Occipital lobe (tissue), 2 donors: ENCODE results near the gene CHRDL1. TPM values are rescaled to one million over a fixed set of nuclear protein-coding genes. Genes with fewer than 3 reads are reported as not detected.
"Not testable (repeated sequence)": the region's sequence is repeated elsewhere in the genome, so short reads cannot be mapped to it uniquely, and the experiment has no call there.

Source experiments
- DNase-seq: peaks from one replicate; lab custom pipeline; 2025; lab: John Stamatoyannopoulos, UW
- total RNA-seq: library from RNA; depleted of rRNA; stranded (reverse); fragments of >200 nt; gene quantifications from one replicate; pipeline ENCODE4 v1.2.3, GENCODE V29; 2014

The CHRDL1 gene
- total RNA-seq, 1 donor from 2014 or later: 14.7 TPM

DNA sequence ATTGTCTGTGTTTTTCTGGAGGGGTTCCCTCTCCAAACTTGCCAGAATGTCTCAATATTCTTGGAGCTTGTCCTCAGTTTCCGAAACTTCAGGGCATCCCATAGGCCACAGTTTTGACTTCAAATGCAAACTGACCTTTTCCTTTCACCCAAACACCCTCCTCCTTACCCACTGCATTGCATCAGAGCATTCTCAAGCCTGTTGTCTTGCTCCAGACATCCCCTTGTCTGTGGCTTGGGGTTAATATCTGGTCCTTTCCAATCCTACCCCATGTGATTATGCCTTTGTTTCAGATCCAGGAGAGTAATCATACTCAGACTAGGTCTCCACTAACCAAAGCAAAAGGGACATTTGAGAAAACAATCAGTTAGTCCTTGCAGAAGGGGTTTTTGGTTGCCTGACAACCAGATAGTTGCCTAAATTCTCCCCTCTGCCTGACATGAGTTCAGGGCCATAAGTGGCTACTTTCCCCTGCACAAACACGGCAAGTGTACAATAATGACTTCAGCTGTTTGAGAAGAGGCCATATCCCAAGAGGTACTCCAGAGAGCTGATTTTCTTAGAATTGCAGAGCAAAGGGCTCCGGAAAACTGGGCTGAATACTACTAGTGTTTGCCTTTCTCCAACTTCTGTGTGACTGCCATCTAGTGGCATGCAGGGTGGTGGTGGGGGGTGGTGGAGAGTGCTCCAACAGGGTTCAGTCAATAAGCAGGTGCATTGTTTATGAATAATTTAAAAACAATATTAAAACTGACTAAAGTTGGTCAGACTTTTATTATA lies 130.2 kb downstream of the CHRDL1 start:
- no peak for DNase-seq

DNA sequence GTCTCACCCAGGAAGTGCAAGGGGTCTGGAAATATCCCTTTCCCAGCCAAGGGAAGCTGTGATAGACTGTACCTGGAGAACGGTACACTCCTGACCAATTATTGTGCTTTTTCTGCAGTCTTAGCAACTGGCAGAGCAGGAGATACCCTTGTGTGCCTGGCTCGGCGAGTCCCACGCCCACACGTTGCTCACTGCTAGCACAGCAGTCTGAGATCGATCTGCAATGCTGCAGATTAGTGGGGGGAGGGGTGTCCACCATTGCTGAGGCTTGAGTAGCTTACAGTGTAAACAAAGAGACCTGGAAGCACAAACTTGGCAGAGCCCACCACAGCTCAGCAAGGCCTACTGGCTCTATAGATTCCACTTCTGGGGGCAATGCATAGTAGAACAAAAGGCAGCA lies 138.5 kb downstream of the CHRDL1 start:
- no peak for DNase-seq

DNA sequence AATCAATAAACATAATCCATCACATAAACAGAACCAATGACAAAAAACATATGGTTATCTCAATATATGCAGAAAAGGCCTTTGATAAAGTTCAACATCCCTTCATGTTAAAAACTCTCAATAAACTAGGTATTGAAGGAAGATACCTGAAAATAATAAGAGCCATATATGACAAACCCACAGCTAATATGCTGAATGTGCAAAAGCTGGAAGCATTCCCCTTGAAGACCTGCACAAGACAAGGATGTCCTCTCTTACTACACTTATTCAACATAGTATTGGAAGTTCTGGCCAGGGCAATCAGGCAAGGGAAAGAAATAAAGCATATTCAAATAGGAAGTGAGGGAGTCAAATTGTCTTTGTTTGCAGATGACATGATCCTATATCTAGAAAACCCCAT lies 141.3 kb downstream of the CHRDL1 start:
- DNase-seq: not testable (repeated sequence)

DNA sequence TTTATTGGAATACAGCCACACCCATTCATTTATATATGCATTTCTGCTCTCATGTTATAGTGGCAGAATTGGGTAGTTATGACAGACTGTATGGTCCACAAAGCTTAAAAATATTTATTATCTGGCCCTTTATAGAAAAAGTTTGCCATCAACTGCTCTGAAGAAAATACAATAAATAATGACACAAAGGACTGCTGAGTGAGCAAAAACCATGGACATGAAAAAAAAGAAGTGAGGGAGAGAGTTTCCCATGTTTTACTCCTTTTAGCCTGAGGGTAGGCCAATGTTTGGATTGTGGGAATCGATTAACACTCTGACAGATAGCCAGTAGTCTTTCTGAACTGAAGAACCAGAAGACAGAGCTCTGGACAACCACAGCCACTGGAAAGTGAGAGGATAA lies 149.2 kb downstream of the CHRDL1 start:
- DNase-seq: no peak
